Measurements from ENCODE around the gene C19orf81. TPM values are rescaled to one million over a fixed set of nuclear protein-coding genes. Genes with fewer than 3 reads are reported as not detected.

The C19orf81 gene
- total and polyA plus RNA-seq, 2 of the 4 experiments (the other 2 are of a cell fraction) = 0.31 TPM; not detected in 1

GRCh38 chr19:50676625-50677197, 27.5 kb downstream of the C19orf81 start:
- Histone ChIP-seq H3K4me3 (ENCODE audit: insufficient read depth, low read depth, low read length) (no peak overlapping the region), H4K20me1 (ENCODE audit: insufficient read depth, low read length) (no peaks in the 10 kb centered on the region), H3K9me1 (ENCODE audit: insufficient read depth, low read length) (no peaks in the 10 kb centered on the region), H2AFZ (replicated peaks; ENCODE audit: low read length, poor library complexity) (no peak overlapping the region), H3K9me3 (ENCODE audit: control insufficient read depth, insufficient read depth, low read length) (no peaks in the 10 kb centered on the region), H2BK120ac (ENCODE audit: low read depth, low read length) (no peak overlapping the region), H2BK15ac (ENCODE audit: low read depth, low read length) (no peak overlapping the region), H3K56ac (ENCODE audit: extremely low read depth, insufficient read depth, low read length) (no peak overlapping the region), H3K9ac (ENCODE audit: low read depth, low read length) (no peak overlapping the region), H4K5ac (ENCODE audit: low read depth, low read length) (no peak overlapping the region), H3K36me3 (ENCODE audit: control insufficient read depth, insufficient read depth, low read length) (no peaks in the 10 kb centered on the region), H2AK9ac (replicated peaks; ENCODE audit: low read depth, low read length, poor library complexity) (no peak overlapping the region), H3K18ac (ENCODE audit: low read depth, low read length) (no peak overlapping the region), H3K79me1 (ENCODE audit: low read depth in 1 of 2, low read length in 2 of 2) (no peaks in the 10 kb centered on the region), H2BK20ac (ENCODE audit: low read depth, low read length) (no peak overlapping the region), H4K91ac (ENCODE audit: insufficient read depth, low read depth, low read length) (no peak overlapping the region), H3K14ac (replicated peaks; ENCODE audit: low read depth, low read length) (no peak overlapping the region), H2AK5ac (ENCODE audit: low read depth, low read length) (no peak overlapping the region), H2BK5ac (ENCODE audit: low read depth, low read length, poor library complexity, severe bottlenecking) (no peak overlapping the region), H3K4me2 (ENCODE audit: low read depth, low read length) (no peak overlapping the region), H4K8ac (ENCODE audit: low read depth in 2 of 2, low read length in 2 of 2) (no peak overlapping the region), H3K27me3 (ENCODE audit: control insufficient read depth, insufficient read depth, low read length) (peaks cover 14% of the 10 kb centered on the region; the same call in 1 of the 2 replicates), H3K27ac (ENCODE audit: insufficient read depth, low read length) (no peak overlapping the region), H3K23ac (ENCODE audit: low read depth, low read length) (no peak overlapping the region), H3K4ac (ENCODE audit: low read depth, low read length) (no peak overlapping the region), H3K4me1 (ENCODE audit: control insufficient read depth, insufficient read depth, low read length) (no peaks in the 10 kb centered on the region)
- no peak for TF ChIP-seq BHLHE40 (IDR thresholded peaks at IDR 0.05; ENCODE audit: low read depth, low read length)
- no peak for TF ChIP-seq CHD1 (IDR thresholded peaks at IDR 0.05; ENCODE audit: low read depth, low read length)
- TF ChIP-seq POLR2A (IDR thresholded peaks at IDR 0.05; ENCODE audit: low read depth, low read length) = no peak
- TF ChIP-seq MAFK (IDR thresholded peaks at IDR 0.05; ENCODE audit: low read depth, low read length) = no peak
- no peak for TF ChIP-seq CTCF (conservative IDR thresholded peaks at IDR 0.05; ENCODE audit: low read depth, low read length)
- no peak for TF ChIP-seq RFX5 (IDR thresholded peaks at IDR 0.05; ENCODE audit: low read depth, low read length)
- no TSS peak for BruUV-seq (replicated peaks)
- intact Hi-C loops (cut with micrococcal nuclease) = no loop called here
- CTCF ChIA-PET = interaction anchor here (1.0 kb wide), 1 partner anchor 121 kb away, joined by 4 read pairs; no protein-coding TSS in a partner anchor
- DNase-seq (no peak), ATAC-seq (ENCODE audit: low read depth) (no peak)
- no CpG with 5 or more reads among the region's 1 CpG for WGBS, 2 experiments (ENCODE audit: extremely low coverage in 2 of 2, insufficient read length in 1 of 2)
- POLR2A ChIA-PET (ENCODE audit: unreplicated experiment) = no interaction called here
- in situ Hi-C loops (cut with MboI; ENCODE audit: low sequenced_read_pairs) = no loop called here
- dilution Hi-C loops (cut with HindIII; ENCODE audit: low sequenced_read_pairs, unreplicated experiment) = no loop called here
